GM12864 (cell line): Measurements from ENCODE around the gene CD180.

ENCODE experiments used
- DNase-seq: peaks from one replicate; pipeline ENCODE4 v3.0.0-alpha.2; 2011; ENCODE audit warnings: low read depth
- H3K4me3 ChIP-seq: 2 replicates; pipeline ENCODE4 v1.5.1; 2011; ENCODE audit warnings: mild to moderate bottlenecking, low read depth, low read length, control low read depth
- TF ChIP-seq, protein P1 (sequence below): IDR thresholded peaks from 2 replicates; pipeline ENCODE4 v1.5.1; 2011; ENCODE audit warnings: low read depth, mild to moderate bottlenecking, moderate library complexity, low read length, control low read depth, inconsistent platforms; ENCODE audit errors: missing control alignments

The CD180 gene

DNA sequence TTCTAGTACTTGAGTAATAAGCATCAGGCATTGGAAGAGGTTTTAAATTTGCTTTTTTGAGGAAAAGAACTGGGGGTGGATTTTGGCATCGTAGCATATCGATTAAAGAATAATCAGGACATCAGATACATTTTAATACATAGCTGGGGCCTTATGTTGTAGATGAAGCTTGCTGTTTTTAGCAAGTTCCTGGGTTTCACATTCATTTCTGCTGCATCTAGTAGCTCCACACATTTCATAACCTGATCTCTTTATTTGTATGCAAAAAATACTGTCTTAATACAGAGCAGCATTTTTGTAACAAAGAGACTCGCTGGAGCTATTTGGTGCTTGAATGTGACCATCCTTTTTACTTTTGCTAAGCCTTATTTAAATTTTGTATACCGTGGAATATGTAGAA is 28.5 kb downstream of the CD180 start:
- TF ChIP-seq, protein P1, sequence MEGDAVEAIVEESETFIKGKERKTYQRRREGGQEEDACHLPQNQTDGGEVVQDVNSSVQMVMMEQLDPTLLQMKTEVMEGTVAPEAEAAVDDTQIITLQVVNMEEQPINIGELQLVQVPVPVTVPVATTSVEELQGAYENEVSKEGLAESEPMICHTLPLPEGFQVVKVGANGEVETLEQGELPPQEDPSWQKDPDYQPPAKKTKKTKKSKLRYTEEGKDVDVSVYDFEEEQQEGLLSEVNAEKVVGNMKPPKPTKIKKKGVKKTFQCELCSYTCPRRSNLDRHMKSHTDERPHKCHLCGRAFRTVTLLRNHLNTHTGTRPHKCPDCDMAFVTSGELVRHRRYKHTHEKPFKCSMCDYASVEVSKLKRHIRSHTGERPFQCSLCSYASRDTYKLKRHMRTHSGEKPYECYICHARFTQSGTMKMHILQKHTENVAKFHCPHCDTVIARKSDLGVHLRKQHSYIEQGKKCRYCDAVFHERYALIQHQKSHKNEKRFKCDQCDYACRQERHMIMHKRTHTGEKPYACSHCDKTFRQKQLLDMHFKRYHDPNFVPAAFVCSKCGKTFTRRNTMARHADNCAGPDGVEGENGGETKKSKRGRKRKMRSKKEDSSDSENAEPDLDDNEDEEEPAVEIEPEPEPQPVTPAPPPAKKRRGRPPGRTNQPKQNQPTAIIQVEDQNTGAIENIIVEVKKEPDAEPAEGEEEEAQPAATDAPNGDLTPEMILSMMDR = no peak
- no peak overlapping the region for H3K4me3 ChIP-seq
- DNase-seq = no peak

- H3K4me3 ChIP-seq = peak overlapping the region; percentile 52
- DNase-seq = peak; percentile 58
Observed at GRCh38 chr5:67166460-67167285, 29.9 kb downstream of the CD180 start.

DNA sequence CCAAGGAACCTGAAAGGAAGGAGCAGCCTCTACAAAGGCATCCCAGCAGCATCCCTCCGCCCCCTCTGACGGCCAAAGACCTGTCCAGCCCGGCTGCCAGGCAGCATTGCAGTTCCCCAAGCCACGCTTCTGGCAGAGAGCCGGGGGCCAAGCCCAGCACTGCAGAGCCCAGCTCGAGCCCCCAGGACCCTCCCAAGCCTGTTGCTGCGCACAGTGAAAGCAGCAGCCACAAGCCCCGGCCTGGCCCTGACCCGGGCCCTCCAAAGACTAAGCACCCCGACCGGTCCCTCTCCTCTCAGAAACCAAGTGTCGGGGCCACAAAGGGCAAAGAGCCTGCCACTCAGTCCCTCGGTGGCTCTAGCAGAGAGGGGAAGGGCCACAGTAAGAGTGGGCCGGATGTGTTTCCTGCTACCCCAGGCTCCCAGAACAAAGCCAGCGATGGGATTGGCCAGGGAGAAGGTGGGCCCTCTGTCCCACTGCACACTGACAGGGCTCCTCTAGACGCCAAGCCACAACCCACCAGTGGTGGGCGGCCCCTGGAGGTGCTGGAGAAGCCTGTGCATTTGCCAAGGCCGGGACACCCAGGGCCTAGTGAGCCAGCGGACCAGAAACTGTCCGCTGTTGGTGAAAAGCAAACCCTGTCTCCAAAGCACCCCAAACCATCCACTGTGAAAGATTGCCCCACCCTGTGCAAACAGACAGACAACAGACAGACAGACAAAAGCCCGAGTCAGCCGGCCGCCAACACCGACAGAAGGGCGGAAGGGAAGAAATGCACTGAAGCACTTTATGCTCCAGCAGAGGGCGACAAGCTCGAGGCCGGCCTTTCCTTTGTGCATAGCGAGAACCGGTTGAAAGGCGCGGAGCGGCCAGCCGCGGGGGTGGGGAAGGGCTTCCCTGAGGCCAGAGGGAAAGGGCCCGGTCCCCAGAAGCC is 30.8 kb downstream of the CD180 start:
- peak; percentile 75 for DNase-seq
- H3K4me3 ChIP-seq = peak overlapping the region; percentile 52
- TF ChIP-seq, protein P1 = peak; percentile 91

More at GRCh38 chr5:67166460-67167285, 29.9 kb downstream of the CD180 start:
- TF ChIP-seq, protein P1 = no peak

DNA sequence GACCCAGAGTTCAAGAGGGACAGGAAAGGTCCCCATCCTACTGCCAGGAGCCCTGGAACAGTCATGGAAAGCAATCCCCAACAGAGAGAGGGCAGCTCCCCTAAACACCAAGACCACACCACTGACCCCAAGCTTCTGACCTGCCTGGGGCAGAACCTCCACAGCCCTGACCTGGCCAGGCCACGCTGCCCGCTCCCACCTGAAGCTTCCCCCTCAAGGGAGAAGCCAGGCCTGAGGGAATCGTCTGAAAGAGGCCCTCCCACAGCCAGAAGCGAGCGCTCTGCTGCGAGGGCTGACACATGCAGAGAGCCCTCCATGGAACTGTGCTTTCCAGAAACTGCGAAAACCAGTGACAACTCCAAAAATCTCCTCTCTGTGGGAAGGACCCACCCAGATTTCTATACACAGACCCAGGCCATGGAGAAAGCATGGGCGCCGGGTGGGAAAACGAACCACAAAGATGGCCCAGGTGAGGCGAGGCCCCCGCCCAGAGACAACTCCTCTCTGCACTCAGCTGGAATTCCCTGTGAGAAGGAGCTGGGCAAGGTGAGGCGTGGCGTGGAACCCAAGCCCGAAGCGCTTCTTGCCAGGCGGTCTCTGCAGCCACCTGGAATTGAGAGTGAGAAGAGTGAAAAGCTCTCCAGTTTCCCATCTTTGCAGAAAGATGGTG is 31.6 kb downstream of the CD180 start:
- TF ChIP-seq, protein P1 = no peak
- peak overlapping the region; percentile 52; the same call in 1 of the 2 replicates for H3K4me3 ChIP-seq
- no peak for DNase-seq

DNA sequence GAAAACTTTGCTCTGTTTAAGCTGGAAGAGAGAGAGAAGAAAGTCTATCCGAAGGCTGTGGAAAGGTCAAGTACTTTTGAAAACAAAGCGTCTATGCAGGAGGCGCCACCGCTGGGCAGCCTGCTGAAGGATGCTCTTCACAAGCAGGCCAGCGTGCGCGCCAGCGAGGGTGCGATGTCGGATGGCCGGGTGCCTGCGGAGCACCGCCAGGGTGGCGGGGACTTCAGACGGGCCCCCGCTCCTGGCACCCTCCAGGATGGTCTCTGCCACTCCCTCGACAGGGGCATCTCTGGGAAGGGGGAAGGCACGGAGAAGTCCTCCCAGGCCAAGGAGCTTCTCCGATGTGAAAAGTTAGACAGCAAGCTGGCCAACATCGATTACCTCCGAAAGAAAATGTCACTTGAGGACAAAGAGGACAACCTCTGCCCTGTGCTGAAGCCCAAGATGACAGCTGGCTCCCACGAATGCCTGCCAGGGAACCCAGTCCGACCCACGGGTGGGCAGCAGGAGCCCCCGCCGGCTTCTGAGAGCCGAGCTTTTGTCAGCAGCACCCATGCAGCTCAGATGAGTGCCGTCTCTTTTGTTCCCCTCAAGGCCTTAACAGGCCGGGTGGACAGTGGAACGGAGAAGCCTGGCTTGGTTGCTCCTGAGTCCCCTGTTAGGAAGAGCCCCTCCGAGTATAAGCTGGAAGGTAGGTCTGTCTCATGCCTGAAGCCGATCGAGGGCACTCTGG is 32.6 kb downstream of the CD180 start:
- H3K4me3 ChIP-seq = no peak overlapping the region
- TF ChIP-seq, protein P1 = no peak
- no peak for DNase-seq

GRCh38 chr5:67163231-67163756 is 33.3 kb downstream of the CD180 start:
- TF ChIP-seq, protein P1 = no peak
- no peak overlapping the region for H3K4me3 ChIP-seq
- no peak for DNase-seq
